SJCRH30 (cell line): Measurements from ENCODE around the gene U2AF2. TPM values are rescaled to one million over a fixed set of nuclear protein-coding genes. Genes with fewer than 3 reads are reported as not detected.

ENCODE experiments used
- DNase-seq, 2 experiments: peaks; one replicate each; pipeline ENCODE4 v3.0.0-alpha.2; 2015 to 2020
- H3K27ac ChIP-seq: fragments of 250-450 bp; sonication (Bioruptor Pico); 2 replicates; pipeline ENCODE4 v1.5.1; 2020; ENCODE audit warnings: mild to moderate bottlenecking, moderate library complexity
- H3K27me3 ChIP-seq: fragments of 250-450 bp; sonication (Bioruptor Pico); 2 replicates; pipeline ENCODE4 v1.5.1; 2020; ENCODE audit warnings: mild to moderate bottlenecking, moderate library complexity
- H3K36me3 ChIP-seq: fragments of 250-450 bp; sonication (Bioruptor Pico); 2 replicates; pipeline ENCODE4 v1.5.1; 2020; ENCODE audit warnings: mild to moderate bottlenecking, moderate library complexity
- H3K4me1 ChIP-seq: fragments of 250-450 bp; sonication (Bioruptor Pico); 2 replicates; pipeline ENCODE4 v1.5.1; 2020; ENCODE audit warnings: mild to moderate bottlenecking, moderate library complexity
- H3K4me3 ChIP-seq: fragments of 250-450 bp; sonication (Bioruptor Pico); 2 replicates; pipeline ENCODE4 v1.5.1; 2020; ENCODE audit warnings: mild to moderate bottlenecking, moderate library complexity
- H3K9me3 ChIP-seq: fragments of 250-450 bp; sonication (Bioruptor Pico); replicated peaks from 2 replicates; pipeline ENCODE4 v1.5.1; 2020; ENCODE audit warnings: mild to moderate bottlenecking, moderate library complexity
- total RNA-seq: library from RNA; depleted of rRNA; stranded (reverse); fragments of >200 nt; shearing (Covaris generic); gene quantifications from 2 replicates; pipeline ENCODE4 v1.2.3, GENCODE V29; 2014

U2AF2 gene
- total RNA-seq, 1 experiment from 2014 or later: 131 TPM

DNA sequence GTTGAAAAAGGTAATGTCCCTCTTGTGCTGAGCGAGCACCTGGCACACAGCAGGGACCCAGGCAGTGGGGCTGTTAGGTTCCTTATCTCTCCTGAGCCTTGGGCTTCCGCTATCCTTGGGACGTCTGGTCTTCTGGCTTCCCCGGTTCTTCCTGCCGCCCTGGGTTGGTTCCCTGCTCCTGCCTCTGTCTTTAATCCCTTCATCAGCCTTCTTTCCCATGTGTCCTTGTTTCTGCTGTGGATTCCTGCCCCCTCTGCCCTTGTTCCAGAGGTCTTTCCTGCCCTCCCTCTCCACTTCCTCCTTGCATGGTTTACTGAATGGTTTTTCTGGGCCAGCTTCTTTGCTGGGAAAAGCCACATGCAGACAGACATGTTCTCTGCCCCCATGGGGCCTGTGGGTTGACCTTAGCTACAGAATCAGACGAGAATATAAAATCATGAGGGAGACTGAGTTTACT, 22.8 kb downstream of the U2AF2 start:
- Histone ChIP-seq H3K36me3 (peaks cover 11% of the 10 kb centered on the region), H3K4me1 (no peaks in the 10 kb centered on the region), H3K4me3 (no peak overlapping the region), H3K9me3 (no peaks in the 10 kb centered on the region), H3K27ac (no peak overlapping the region), H3K27me3 (no peaks in the 10 kb centered on the region)
- DNase-seq: no peak

DNA sequence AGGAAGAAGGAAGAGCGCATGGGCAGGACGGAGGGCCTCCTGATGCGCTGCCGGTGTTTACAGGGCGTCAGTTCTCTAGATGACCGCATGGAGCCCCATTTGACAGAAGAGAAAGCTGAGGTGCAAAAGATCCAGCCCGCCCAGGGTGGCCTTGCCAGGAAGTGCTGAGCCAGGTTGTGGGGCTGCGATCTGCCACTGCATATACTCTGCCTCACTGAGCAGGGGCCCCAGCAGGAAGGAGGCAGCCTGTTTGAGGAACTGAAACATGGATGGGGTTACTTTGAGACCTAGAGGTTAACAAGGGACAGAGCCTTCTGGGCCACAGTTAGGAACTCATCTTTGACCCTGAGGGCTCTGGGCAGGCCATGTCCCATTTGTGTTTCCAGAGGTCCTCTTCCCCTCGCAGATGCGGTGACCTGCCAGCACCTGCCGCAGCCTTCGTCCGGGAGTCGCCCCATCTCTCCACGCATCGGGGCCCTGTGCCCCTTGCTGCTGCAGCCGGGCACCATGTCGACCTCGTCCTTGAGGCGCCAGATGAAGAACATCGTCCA, 23.4 kb downstream of the U2AF2 start:
- H3K36me3 ChIP-seq: peaks cover 17% of the 10 kb centered on the region
- DNase-seq: no peak
- no peaks in the 10 kb centered on the region for H3K4me1 ChIP-seq
- no peaks in the 10 kb centered on the region for H3K27me3 ChIP-seq
- H3K9me3 ChIP-seq: no peaks in the 10 kb centered on the region
- H3K4me3 ChIP-seq: no peak overlapping the region
- H3K27ac ChIP-seq: no peak overlapping the region

DNA sequence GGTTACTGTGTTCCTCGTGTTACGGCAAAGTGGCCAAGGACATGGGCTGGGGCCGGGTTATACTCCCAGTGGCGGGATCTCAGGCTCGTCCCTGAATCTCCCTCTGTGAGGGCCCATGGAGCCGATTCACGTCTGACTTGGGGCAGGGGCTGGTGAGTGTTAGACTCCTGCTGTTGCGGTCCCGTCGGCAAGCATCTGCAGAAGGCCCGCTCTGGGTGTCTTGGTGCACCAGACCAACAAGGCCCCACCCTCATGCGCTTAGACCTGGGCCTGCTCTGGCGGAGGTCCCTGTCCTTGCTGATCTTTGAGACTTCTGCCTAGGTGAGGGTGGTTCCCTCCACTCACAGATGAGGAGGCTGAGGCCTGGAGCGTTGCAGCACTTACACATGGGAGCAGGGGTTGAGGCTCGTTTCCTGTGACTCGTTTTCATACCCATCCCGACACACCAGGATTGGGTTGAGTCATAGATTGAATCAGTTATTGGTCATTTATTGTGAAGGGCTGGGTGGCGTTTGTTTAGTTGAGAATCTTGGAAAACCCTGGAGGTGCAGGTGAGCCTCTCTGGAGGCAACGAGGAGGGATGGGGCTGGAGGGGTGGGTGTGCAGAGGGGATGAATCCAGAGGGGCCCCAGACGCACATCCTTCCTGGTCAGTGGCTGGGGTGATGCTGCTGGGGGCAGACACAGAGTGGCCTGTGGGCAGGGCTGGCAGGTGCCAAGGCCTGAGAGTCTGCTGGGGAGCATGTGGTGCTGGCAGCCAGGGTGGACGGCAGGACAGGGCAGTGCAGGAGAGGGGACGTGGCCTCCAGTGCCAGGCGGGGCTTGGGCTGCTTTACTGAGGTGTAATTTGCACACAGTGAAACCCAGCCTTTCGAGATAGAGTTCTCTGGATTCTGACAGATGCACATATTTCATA, 24.8 kb downstream of the U2AF2 start:
- Histone ChIP-seq H3K27me3 (no peaks in the 10 kb centered on the region), H3K9me3 (no peaks in the 10 kb centered on the region), H3K36me3 (peaks cover 19% of the 10 kb centered on the region), H3K4me3 (no peak overlapping the region), H3K27ac (no peak overlapping the region), H3K4me1 (no peaks in the 10 kb centered on the region)
- DNase-seq: no peak

DNA sequence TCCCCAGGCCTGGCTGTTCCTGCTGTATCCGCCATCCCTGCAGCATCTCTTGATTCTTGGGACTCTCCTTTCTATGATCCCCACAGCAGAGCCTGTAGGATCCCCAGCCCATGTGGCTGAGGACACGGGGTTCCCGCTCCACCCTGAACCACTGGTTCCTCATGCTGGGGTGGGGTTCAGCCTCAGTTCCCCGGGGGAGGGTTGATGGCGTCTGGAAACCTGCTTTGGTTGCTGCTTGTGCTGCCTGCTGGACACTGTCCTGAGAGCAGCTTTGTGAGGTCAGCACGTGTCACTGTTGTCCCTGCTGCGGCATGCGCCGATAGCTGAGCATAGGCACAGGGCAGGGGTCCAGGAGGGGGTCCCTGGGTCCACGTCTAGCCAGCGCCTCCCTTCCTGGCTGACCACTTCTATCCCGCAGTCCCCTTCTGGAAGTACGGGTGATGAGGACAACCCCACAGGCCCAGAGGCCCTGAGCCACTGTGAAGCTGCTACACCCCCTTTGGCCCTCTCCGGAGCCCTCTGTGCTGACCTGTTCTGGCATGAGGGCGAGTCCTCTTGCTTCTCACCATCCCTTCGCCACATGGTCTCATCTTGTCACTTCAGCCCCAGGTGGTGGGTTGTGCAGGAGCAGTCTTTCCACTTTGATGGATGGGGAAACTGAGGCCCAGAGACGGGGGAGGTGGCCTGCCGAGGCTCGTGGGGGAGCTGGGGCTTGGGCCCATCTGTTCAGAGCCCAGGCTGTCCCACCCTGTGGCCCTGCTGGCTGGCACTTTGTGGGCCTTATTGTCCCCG, 25.7 kb downstream of the U2AF2 start:
- Histone ChIP-seq H3K36me3 (peaks cover 22% of the 10 kb centered on the region), H3K27me3 (no peaks in the 10 kb centered on the region), H3K9me3 (no peaks in the 10 kb centered on the region), H3K4me3 (no peak overlapping the region), H3K27ac (no peak overlapping the region), H3K4me1 (no peaks in the 10 kb centered on the region)
- no peak for DNase-seq

DNA sequence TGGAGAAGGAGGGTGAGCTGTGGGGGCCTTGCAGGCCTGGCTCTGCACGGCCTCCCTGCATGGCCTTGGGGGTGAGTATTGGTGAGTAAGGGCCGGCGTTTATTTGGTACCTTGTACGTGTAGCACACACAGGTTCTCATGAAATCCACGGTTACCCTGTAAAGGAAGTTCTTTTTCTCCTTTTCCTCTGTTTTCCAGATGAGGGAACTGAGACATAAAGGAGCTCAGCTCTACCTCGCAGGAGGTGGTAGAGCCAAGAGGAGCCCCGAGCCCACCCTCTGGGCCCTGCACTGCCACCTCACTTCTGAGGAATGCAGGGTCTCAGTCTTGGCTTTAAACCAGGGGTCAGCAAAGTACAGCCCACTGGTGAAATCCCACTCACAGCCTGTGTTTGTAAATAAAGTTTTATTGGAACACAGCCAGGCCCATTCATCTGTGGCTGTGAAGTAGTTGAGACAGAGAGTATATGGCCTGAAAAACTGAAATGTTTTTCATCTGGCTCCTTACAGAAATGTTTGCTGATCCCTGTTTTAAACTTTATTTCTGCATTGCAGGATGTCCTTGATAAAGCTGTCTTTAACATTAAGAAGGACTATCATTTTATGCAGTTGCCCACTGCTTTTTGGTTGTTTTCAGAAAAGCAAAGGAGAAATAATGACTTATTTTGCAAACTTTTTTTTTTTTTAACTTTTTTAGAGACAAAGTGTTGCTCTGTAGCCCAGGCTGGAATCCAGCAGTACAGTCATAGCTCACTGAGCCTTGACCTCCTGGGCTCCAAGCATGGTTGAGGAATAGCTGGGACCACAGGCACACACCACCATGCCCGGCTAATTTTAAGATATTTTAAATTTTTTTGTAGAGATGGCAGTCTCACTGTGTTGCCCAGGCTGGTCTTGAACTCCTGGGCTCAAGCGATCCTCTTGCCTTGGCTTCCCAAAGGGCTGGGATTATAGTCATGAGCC, 26.6 kb downstream of the U2AF2 start:
- Histone ChIP-seq H3K9me3 (no peaks in the 10 kb centered on the region), H3K4me1 (no peaks in the 10 kb centered on the region), H3K27ac (no peak overlapping the region), H3K27me3 (no peaks in the 10 kb centered on the region), H3K36me3 (peaks cover 22% of the 10 kb centered on the region), H3K4me3 (no peak overlapping the region)
- no peak for DNase-seq

DNA sequence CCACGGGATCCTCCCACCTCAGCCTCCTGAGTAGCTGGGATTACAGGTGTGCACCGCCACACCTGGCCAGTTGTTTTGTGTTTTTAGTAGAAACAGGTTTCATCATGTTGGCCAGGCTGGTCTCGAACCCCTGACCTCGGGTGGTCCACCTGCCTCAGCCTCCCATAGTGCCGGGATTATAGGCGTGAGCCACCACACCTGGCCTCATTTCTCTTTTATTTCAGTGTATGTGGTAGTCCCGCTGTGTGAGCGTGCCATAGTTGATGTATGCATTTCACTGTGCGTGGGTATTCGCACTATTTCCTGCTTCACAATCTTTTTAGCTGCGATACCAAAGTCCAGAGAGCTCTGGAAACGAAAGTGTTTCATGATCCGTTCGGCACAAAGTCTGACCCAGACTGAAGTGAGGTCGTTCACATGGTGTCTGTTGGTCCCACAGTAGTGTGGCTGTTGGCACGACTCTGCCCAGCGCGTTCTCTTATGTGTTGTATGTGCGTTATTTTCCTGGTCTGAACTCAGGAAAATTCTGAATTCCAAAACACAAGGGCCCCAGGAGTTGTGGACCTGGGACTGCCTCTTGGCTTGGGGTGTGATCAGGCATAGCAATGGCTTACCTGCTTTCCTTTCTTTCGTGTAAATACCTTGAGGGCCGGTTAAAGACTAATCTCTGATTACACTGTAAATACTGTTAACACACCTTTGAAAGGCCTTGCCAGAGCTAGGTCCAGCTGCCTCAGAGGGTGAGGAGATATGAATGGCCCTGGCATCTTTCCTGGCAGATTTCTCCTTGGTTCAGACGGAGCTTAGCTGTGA, 28.8 kb downstream of the U2AF2 start:
- Histone ChIP-seq H3K36me3 (peaks cover 22% of the 10 kb centered on the region), H3K4me3 (no peak overlapping the region), H3K9me3 (no peaks in the 10 kb centered on the region), H3K4me1 (peaks cover 6% of the 10 kb centered on the region), H3K27ac (no peak overlapping the region), H3K27me3 (no peaks in the 10 kb centered on the region)
- DNase-seq: no peak

DNA sequence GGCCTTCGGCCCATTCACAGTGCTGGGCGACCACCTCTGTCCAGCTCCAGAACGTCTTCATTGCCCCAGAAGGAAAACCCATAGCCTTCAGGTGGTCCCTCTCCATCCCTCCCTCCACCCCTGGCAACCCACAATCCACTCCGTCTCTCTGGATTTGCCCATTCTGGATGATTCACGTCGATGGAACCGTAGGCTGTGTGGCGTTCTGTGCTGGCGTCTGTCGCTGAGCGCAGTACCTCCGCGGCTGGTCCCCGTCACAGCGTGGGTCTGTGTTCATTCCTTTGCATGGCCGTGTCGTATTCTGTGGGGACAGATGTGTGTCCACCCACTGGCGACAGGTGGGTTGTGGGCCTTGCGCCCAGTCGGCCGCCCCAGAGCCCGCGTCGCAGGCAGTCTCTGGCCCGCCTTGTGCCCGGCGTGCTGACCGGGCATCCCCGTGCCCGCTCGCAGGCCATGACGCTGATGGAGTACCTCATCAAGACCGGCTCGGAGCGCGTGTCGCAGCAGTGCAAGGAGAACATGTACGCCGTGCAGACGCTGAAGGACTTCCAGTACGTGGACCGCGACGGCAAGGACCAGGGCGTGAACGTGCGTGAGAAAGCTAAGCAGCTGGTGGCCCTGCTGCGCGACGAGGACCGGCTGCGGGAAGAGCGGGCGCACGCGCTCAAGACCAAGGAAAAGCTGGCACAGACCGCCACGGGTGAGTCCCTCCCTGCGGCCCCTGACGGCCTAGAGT, 30.3 kb downstream of the U2AF2 start:
- Histone ChIP-seq H3K9me3 (no peaks in the 10 kb centered on the region), H3K27ac (no peak overlapping the region), H3K4me1 (peaks cover 12% of the 10 kb centered on the region), H3K27me3 (no peaks in the 10 kb centered on the region), H3K4me3 (no peak overlapping the region), H3K36me3 (peaks cover 31% of the 10 kb centered on the region)
- no peak for DNase-seq

DNA sequence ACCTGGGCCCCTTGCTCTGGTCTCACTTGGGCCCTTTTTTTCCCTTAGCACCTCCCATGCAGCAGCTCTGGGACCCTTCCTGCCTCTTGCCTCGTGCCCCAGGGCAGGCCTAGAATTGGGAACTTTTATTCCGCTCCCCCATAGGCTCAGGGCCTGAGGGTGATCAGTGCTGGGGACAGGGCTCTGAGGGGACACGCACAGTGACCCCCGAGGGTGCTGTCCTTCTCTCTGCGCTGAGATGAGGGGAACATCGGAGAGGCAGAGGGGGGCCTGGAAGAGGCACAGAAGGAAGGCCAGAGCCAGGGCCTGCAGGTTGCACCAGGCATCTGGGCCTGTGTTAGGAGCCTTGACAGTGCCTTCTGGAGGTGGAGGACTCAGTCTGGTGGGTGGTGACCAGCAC, 30.9 kb downstream of the U2AF2 start:
- no peak for DNase-seq
- Histone ChIP-seq H3K27ac (no peak overlapping the region), H3K4me3 (no peak overlapping the region), H3K4me1 (peaks cover 12% of the 10 kb centered on the region), H3K9me3 (no peaks in the 10 kb centered on the region), H3K27me3 (no peaks in the 10 kb centered on the region), H3K36me3 (peaks cover 35% of the 10 kb centered on the region)

DNA sequence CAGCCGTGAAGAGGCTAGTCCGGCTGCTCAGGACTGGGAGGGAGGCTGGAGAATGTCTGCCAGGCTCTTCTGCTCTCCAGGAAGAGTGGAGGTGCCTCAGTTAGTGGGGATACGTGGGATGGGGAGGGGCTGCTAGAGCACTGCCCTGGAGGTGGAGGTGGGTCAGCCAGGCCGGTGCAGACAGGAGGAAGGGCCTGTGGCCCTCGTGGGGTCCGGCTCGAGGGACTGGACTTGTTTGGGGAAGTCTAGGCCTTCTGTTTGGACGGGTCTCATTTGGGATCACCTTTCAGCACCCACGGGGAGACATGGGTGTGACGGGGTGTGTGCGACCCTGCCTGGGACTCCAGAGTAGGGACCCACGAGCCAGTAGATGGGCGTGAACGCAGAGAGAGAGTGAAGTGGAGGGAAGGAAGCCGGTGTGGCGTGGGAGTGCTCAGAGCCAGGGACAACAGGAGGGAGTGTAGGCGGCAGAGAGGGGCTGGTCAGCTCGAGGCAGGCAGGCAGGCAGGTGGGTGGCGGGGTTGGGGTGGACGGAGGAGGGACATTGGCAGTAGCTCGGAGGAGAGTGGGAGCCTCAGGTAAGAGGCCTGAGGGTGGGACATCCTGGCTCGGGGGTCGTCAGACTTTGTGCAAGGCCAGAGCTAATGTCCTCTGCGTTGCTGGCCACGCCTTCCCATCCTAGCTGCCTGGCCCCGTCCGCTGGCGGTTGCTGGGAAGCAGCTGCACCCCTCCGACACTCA, 31.6 kb downstream of the U2AF2 start:
- H3K27me3 ChIP-seq: no peaks in the 10 kb centered on the region
- no peak overlapping the region for H3K4me3 ChIP-seq
- H3K9me3 ChIP-seq: no peaks in the 10 kb centered on the region
- no peak for DNase-seq
- H3K4me1 ChIP-seq: peaks cover 12% of the 10 kb centered on the region
- no peak overlapping the region for H3K27ac ChIP-seq
- peaks cover 33% of the 10 kb centered on the region for H3K36me3 ChIP-seq

DNA sequence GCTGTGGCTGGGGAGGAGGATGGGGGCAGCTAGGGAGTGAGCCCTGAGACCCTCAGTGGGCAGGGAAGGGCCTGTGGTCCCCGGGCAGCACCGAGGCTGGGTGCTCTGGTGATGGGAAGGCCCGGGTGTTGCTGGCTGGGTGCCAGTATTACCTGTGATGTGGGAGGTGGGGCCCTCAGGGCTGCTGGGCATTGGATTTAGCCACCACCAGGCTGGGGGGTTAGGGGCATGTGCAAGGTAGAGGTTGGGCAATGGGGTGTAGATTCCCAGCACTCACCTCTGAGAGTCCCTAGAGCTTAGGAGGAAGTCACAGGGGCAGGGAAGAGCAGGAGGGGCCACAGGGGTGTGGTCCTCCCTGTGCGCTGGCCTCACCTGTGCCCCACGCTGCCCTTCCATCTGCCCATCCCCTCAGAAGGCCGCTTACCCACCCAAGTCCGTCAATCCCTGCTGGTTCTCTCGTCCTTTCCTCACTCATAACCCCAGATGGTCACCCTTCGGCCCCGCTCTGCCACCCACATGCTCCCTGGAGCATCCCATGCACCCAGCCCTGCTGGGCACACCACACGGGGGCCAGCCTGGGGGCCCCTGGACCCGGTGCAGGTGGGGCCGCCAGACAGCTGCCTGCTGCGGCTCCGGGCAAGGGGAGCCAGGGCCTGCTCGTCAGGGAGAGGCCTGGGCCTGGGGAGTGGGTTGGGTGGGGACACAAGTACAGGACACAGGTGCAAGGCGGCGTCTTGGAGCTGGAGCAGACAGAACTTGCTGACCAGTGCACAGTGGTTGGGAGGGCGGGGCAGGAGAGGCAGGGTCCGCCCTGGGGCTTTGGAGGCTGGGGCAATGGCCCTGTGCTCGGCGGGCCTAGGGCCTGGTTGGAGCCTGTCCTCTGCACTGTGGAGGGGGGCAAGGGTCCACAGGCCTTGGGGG, 32.7 kb downstream of the U2AF2 start:
- Histone ChIP-seq H3K9me3 (no peaks in the 10 kb centered on the region), H3K4me1 (peaks cover 12% of the 10 kb centered on the region), H3K36me3 (peaks cover 30% of the 10 kb centered on the region), H3K27me3 (no peaks in the 10 kb centered on the region), H3K4me3 (no peak overlapping the region), H3K27ac (no peak overlapping the region)
- DNase-seq: no peak

DNA sequence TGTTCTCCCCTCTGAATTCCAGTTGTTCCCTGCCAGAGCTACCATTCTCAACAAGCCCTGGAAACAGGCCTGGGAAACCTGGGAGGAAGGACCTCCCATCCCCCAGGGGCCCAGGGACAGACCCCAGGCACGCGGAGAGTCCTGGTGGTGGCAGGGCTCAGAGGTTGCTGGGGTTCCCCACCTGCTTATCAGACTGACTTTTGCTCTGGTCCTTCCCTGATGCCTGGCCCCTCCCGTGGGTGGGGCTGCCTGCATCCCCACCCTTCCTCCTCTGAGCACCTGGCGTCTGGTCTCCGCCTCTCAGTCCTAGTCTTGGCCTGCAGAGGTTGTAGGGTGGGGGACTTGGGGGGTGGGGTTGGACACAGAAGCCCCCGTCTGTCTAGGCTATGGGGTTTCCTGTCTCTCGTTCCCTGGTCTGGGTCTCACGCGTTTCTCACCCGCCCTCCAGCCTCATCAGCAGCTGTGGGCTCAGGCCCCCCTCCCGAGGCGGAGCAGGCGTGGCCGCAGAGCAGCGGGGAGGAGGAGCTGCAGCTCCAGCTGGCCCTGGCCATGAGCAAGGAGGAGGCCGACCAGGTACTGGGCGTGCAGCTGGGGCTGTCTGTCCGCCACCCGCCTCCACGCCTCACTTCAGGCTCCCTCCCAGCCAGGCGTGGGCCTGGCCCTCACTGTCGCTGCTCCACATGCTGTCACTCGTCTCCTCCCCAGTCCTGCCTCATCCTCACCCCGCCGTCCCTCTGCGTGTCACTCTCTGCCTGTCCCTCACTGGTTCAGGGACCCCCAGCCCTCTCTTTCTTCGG, 33.8 kb downstream of the U2AF2 start:
- Histone ChIP-seq H3K36me3 (peaks cover 30% of the 10 kb centered on the region), H3K27me3 (no peaks in the 10 kb centered on the region), H3K9me3 (no peaks in the 10 kb centered on the region), H3K4me3 (no peak overlapping the region), H3K4me1 (peaks cover 12% of the 10 kb centered on the region), H3K27ac (peak overlapping the region; percentile 81)
- DNase-seq: peak; percentile 95
